ENCODE results near the gene PLPPR3.

DNA sequence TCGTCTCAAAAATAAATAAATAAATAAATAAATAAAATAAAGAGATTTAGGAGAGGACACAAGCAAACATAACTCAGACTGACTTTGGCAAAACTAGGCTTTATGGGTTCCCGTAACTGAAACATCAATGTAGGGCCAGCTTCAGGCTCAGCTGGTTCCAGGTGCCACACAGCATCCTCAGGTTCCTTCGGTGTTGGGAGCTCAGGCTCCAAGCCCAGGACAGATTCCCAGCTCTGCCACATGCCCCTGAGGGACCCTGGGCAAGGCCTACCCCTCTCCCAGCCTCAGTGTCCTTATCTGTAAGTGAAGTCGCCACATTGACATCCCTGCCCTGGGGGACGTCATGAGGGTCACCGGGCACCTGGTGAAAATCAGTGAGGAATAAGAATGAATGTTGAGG, 52.1 kb downstream of the PLPPR3 start:
- TF ChIP-seq ESRRG (CRISPR knock-in tag; IDR thresholded peaks at IDR 0.05) (no peak), PPARA (CRISPR knock-in tag; IDR thresholded peaks at IDR 0.05; ENCODE audit: borderline replicate concordance) (no peak), RARB (CRISPR knock-in tag; IDR thresholded peaks at IDR 0.05) (no peak), ZFP30 (CRISPR knock-in tag; IDR thresholded peaks at IDR 0.05) (no peak), ZNF70 (CRISPR knock-in tag; IDR thresholded peaks at IDR 0.05) (no peak), ZC3H10 (CRISPR knock-in tag; IDR thresholded peaks at IDR 0.05) (no peak), ZNF8 (CRISPR knock-in tag; IDR thresholded peaks at IDR 0.05) (no peak), ZNF565 (CRISPR knock-in tag; conservative IDR thresholded peaks at IDR 0.05; ENCODE audit: low read depth) (no peak), TCF4 (CRISPR knock-in tag; IDR thresholded peaks at IDR 0.05; ENCODE audit: borderline replicate concordance) (no peak)
- TF ChIP-seq, protein P1, sequence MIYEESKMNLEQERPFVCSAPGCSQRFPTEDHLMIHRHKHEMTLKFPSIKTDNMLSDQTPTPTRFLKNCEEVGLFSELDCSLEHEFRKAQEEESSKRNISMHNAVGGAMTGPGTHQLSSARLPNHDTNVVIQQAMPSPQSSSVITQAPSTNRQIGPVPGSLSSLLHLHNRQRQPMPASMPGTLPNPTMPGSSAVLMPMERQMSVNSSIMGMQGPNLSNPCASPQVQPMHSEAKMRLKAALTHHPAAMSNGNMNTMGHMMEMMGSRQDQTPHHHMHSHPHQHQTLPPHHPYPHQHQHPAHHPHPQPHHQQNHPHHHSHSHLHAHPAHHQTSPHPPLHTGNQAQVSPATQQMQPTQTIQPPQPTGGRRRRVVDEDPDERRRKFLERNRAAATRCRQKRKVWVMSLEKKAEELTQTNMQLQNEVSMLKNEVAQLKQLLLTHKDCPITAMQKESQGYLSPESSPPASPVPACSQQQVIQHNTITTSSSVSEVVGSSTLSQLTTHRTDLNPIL (CRISPR knock-in tag; IDR thresholded peaks at IDR 0.05; ENCODE audit: low read depth) = no peak

All from SK-N-SH treated with all-trans-retinoic acid at 6 μM for 48 hours (cell line).